Stimulated activated effector memory CD8-positive, alpha-beta T cell treated with anti-CD3 and anti-CD28 coated beads, Interleukin-12 subunit alpha, Interleukin-12 subunit beta, amount 100 ng/mL, for 72 hours (primary cell): ENCODE measurements around the gene IER5.

ENCODE experiments used
- ATAC-seq: fragments of 150-1000 bp; cut with Tn5 transposase; 2 replicates; pipeline ENCODE4 v1.10.0; 2021
- DNase-seq, 2 donors: peaks; one replicate each; pipeline ENCODE4 v3.0.0; 2021 to 2022; ENCODE audit warnings: low spot score in 2 of 2
- H3K27ac Mint-ChIP-seq: one replicate; pipeline ENCODE4 v1.8.0; 2022; ENCODE audit warnings: mild to moderate bottlenecking, mixed read lengths
- H3K36me3 Mint-ChIP-seq: one replicate; pipeline ENCODE4 v1.8.0; 2022; ENCODE audit warnings: mild to moderate bottlenecking, mixed read lengths
- H3K4me1 Mint-ChIP-seq: one replicate; pipeline ENCODE4 v1.8.0; 2022; ENCODE audit warnings: mixed read lengths
- H3K4me3 Mint-ChIP-seq: one replicate; pipeline ENCODE4 v1.8.0; 2022; ENCODE audit warnings: mild to moderate bottlenecking, mixed read lengths
- H3K9me3 Mint-ChIP-seq: one replicate; pipeline ENCODE4 v1.8.0; 2022; ENCODE audit warnings: mixed read lengths

Gene IER5

GRCh38 chr1:181140891-181141290 lies 52.4 kb downstream of the IER5 start:
- DNase-seq = no peak
- Mint-ChIP-seq H3K36me3 (peaks cover 17% of the 10 kb centered on the region), H3K4me3 (peak overlapping the region; percentile 58), H3K27ac (peak overlapping the region; percentile 83), H3K4me1 (peaks cover 82% of the 10 kb centered on the region), H3K9me3 (no peaks in the 10 kb centered on the region)
- peak; percentile 33 for ATAC-seq

- Mint-ChIP-seq H3K9me3 (no peaks in the 10 kb centered on the region), H3K4me3 (peak overlapping the region; percentile 58), H3K27ac (peak overlapping the region; percentile 83), H3K4me1 (peaks cover 76% of the 10 kb centered on the region), H3K36me3 (peaks cover 17% of the 10 kb centered on the region)
- peak; percentile 61 to 90 for DNase-seq
- ATAC-seq = peak; percentile 86
Measured at GRCh38 chr1:181141431-181141910, 53.0 kb downstream of the IER5 start.
